Measurements from ENCODE around the gene MACF1.

- TF ChIP-seq POLR2A (IDR thresholded peaks at IDR 0.05) = no peak
- TF ChIP-seq, protein P1, sequence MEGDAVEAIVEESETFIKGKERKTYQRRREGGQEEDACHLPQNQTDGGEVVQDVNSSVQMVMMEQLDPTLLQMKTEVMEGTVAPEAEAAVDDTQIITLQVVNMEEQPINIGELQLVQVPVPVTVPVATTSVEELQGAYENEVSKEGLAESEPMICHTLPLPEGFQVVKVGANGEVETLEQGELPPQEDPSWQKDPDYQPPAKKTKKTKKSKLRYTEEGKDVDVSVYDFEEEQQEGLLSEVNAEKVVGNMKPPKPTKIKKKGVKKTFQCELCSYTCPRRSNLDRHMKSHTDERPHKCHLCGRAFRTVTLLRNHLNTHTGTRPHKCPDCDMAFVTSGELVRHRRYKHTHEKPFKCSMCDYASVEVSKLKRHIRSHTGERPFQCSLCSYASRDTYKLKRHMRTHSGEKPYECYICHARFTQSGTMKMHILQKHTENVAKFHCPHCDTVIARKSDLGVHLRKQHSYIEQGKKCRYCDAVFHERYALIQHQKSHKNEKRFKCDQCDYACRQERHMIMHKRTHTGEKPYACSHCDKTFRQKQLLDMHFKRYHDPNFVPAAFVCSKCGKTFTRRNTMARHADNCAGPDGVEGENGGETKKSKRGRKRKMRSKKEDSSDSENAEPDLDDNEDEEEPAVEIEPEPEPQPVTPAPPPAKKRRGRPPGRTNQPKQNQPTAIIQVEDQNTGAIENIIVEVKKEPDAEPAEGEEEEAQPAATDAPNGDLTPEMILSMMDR (IDR thresholded peaks at IDR 0.05) = no peak
These were observed 167.6 kb downstream of the MACF1 start for GRCh38 chr1:39372105-39372504.
